Sigmoid colon (tissue), 4 donors: Measurements from ENCODE around the gene RASAL2.

ENCODE experiments used
- CTCF ChIP-seq, 4 experiments: fragments of 450-650 bp in 3 of 4; fragments of 200-600 bp in 1 of 4; IDR thresholded peaks; one replicate each; pipeline ENCODE4 v1.5.1; 2016 to 2019; ENCODE audit warnings: antibody characterized with exemption in 4 of 4, mild to moderate bottlenecking in 3 of 4, moderate library complexity in 2 of 4
- EP300 ChIP-seq, 4 donors: sonication (generic); formaldehyde crosslinking; IDR thresholded peaks; one replicate each; pipeline ENCODE4 v1.6.1; 2017; ENCODE audit warnings: antibody characterized with exemption in 4 of 4
- POLR2A ChIP-seq, 2 donors: fragments of 450-650 bp; IDR thresholded peaks; one replicate each; pipeline ENCODE4 v1.6.1; 2016; ENCODE audit warnings: antibody characterized with exemption in 2 of 2, mild to moderate bottlenecking in 2 of 2, moderate library complexity in 2 of 2
- POLR2AphosphoS5 ChIP-seq, 4 donors: sonication (generic); formaldehyde crosslinking; IDR thresholded peaks; one replicate each; pipeline ENCODE4 v1.6.1; 2017; ENCODE audit warnings: antibody characterized with exemption in 4 of 4

- TF ChIP-seq EP300 (IDR thresholded peaks at IDR 0.05) (no peak), CTCF (IDR thresholded peaks at IDR 0.05) (no peak), POLR2A (IDR thresholded peaks at IDR 0.05) (no peak), POLR2AphosphoS5 (IDR thresholded peaks at IDR 0.05) (no peak)
Observed at GRCh38 chr1:178341261-178341956, 247.5 kb downstream of the RASAL2 start.
